HG02840 (cell line): Measurements from ENCODE around the gene HDLBP.
A peak's percentile ranks its signal among the peaks of the same experiment; 100 is the strongest.
"Not testable (repeated sequence)": the region's sequence is repeated elsewhere in the genome, so short reads cannot be mapped to it uniquely, and the experiment has no call there.

Experiments used
- ATAC-seq: cut with Tn5 transposase; IDR thresholded peaks from one replicate; pipeline ENCODE4 v1.9.1; 2021; ENCODE audit warnings: mild to moderate bottlenecking, moderate library complexity, moderate number of reproducible peaks; ENCODE audit not compliant: unreplicated experiment, low FRiP score

Gene HDLBP

GRCh38 chr2:241279828-241280227 is 35.6 kb downstream of the HDLBP start:
- no peak for ATAC-seq

GRCh38 chr2:241279413-241279812 is 36.1 kb downstream of the HDLBP start:
- ATAC-seq = no peak

GRCh38 chr2:241278306-241278705 is 37.2 kb downstream of the HDLBP start:
- not testable (repeated sequence) for ATAC-seq

GRCh38 chr2:241275910-241276309 is 39.6 kb downstream of the HDLBP start:
- no peak for ATAC-seq

- ATAC-seq = no peak
These were observed 40.0 kb downstream of the HDLBP start for GRCh38 chr2:241275504-241275903.

GRCh38 chr2:241274127-241274526 is 41.3 kb downstream of the HDLBP start:
- no peak for ATAC-seq

- no peak for ATAC-seq
These were observed 42.1 kb downstream of the HDLBP start for GRCh38 chr2:241273210-241274020.

GRCh38 chr2:241272303-241273209 is 42.9 kb downstream of the HDLBP start:
- peak; percentile 47 for ATAC-seq

- ATAC-seq = peak; percentile 39
These were observed 43.7 kb downstream of the HDLBP start for GRCh38 chr2:241271706-241272302.

GRCh38 chr2:241270531-241270930 is 44.9 kb downstream of the HDLBP start:
- no peak for ATAC-seq

- ATAC-seq = no peak
These were observed 45.6 kb downstream of the HDLBP start for GRCh38 chr2:241269707-241270520.

GRCh38 chr2:241268716-241269445 is 46.6 kb downstream of the HDLBP start:
- no peak for ATAC-seq

- no peak for ATAC-seq
These were observed 47.2 kb downstream of the HDLBP start for GRCh38 chr2:241268306-241268705.

- no peak for ATAC-seq
These were observed 48.0 kb downstream of the HDLBP start for GRCh38 chr2:241267249-241268067.

GRCh38 chr2:241265506-241265905 is 50.0 kb downstream of the HDLBP start:
- no peak for ATAC-seq

GRCh38 chr2:241263061-241263460 is 52.4 kb downstream of the HDLBP start:
- ATAC-seq = no peak

- ATAC-seq = no peak
These were observed 53.8 kb downstream of the HDLBP start for GRCh38 chr2:241261628-241262027.

- ATAC-seq = no peak
These were observed 54.6 kb downstream of the HDLBP start for GRCh38 chr2:241260911-241261310.
